EL (cell line): Measurements from ENCODE around the gene NFAM1.
A peak's percentile ranks its signal among the peaks of the same experiment; 100 is the strongest.

Experiments
- DNase-seq: peaks from one replicate; pipeline ENCODE4 v3.0.0-alpha.2; 2016

Gene NFAM1, protein sequence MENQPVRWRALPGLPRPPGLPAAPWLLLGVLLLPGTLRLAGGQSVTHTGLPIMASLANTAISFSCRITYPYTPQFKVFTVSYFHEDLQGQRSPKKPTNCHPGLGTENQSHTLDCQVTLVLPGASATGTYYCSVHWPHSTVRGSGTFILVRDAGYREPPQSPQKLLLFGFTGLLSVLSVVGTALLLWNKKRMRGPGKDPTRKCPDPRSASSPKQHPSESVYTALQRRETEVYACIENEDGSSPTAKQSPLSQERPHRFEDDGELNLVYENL

DNA sequence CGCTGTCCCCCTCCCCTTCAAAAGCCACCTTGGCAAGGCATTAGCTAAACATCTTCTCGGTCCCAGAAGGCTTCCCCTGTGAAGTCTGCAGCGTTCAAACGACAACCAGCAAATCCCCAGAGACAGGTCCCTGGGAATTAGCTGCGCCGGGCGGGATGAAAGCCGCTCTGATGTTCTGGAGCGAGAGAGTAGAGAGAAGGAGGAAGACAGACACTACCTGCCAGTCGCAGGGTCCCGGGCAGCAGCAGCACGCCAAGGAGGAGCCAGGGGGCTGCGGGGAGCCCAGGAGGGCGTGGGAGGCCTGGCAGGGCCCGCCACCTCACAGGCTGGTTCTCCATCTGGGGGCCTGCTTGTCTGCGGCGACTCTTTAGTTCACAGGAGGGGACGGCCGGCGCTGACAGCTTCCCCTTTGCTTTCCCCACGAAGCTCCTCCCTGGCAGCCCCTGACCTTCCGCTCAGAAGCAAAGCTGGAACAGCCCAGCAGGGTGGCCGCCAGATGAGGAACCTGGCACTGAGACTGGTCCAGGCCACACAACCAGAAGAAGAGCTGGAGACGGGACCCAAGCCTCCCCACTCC, at the start of gene NFAM1:
Gene NFAM1 (minus strand): TSS at position 384 of the 577 bp plus-strand sequence. CDS start 46 bp downstream, at position 338.
- DNase-seq, result no peak

DNA sequence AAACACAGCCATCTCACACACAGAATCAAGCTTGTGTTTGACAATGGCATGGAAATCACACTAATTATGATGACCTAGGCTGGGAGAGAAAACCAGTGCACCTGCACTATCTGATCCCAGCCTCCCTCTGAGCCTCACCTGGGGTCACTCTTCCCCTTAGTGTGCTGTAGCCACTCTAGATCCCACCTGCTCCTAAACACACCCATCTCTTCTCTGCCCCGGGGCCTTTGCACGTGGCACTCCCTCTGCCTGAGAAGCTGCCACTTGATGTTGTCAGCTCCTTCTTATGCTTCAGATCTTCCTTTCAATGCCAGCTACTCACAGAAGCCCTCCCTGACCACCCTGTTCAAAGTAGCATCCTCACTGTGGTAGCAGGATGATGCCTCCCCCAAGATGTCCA, 42.9 kb upstream of the NFAM1 start:
- no peak for DNase-seq

DNA sequence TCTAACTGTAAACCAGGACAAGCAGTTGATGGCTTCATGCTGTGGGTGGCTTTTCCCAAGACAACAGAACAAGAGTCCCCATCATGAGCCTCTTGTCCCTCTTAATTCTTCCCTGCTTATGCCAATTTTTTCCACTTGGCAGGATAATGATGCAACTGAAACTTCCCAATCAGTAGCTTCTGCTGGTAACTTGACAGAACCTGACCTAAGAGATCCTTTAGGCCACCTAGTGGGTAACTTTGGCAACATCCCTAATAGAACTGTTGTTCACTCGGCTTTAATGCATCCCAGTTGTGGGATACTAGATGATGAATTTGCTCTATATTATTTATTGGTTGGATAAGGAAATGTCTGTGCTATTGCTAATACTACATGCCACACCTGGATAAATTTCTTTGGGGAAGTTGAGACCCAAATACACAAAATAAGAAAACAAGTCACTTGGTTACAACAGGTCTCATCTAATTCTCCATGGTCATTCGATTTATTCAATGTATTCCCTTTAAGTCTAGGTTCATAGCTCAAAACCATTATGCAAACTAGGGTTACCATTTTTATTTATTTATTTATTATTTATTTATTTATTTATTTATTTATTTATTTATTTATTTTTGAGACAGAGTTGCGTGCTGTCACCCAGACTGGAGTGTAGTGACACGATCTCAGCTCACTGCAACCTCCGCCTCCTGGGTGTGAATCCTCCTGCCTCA, 41.4 kb upstream of the NFAM1 start:
- DNase-seq, result peak; percentile 66

DNA sequence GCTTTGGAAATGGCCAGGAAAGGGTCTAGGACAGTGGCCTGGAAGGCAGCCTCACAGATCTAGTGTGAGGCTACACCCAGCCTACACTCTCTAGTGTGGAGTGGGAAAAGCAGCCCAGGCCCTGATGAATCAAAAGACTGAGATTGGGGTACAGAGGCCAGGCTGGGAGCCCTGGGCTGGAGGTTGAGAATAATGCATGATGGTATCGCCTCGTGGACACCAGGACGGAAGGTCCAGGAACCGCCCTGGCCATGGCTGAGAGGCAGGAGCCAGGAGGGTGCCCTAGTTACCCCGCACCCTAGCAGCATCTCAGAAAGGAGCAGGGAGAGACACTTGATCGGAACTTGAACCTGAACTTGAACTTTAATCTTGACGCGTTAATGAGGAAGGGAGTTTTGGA, 40.5 kb upstream of the NFAM1 start:
- no peak for DNase-seq

DNA sequence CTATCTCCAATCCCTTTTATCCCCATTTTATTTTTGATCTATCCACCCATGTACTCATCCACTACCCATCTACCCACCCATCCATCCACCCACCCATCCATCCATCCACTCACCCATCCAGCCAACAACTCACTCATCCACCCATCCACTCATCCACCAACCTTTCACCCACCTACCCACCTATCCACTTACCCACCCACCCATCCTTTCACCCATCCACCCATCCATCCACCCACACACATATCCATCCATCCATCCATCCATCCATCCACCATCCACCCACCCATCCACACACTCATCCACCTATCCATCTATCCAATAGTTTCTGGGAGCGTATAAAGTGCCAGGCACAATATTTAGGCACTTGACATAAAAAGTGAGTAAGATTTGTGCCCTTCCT, 39.2 kb upstream of the NFAM1 start:
- no peak for DNase-seq

DNA sequence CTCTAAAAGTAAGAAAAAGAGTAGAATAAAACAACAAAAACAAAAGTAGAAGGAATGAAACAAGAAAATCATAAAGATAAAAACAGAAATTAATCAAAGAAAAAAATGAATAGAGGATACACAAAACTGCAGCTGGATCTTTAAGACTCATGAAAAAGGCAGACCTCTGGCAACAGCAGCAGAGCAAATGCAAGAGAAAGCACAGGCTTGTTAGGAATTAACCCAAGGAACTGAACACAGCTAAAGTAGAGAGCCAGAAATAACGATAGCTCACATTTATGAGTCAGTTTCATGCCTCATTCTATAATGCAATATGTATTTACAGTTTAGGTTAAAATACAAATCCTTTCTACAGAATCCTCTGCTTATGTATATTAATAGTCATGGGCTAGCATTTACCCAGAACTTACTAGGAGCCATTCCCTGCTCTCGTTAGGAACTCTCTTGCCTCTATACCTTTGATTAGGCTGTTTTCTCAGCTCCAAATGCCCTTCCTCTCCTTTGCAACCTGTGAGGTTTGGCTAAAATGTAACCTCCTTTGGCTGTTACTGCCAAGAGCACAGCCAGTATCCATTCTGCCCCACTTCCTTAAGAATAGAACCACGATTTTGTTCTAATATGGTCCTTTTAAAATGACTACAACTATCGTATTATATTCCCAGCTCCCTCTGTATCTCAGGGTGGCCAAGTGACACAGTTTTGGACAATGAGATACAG, 38.3 kb upstream of the NFAM1 start:
- DNase-seq, result no peak

DNA sequence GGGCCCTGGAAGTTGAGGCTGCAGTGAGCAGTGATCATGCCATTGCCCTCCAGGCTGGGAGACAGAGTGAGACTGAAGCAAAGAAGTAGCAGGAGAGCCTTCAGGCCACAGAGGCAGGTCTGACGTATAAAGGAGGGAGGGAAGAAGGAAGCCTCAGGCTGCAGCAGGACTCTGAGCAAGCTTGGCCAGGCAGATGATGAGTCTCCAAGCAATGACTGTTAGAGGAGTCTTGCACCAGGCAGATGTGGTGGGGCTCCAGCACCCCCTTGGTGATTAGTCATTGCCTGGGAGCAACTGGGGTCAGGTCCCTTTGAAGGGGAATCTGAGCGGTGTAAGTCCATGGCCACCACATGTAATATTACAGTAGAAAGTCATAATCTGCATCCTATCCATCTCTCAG, 36.6 kb upstream of the NFAM1 start:
- DNase-seq, result peak; percentile 77

DNA sequence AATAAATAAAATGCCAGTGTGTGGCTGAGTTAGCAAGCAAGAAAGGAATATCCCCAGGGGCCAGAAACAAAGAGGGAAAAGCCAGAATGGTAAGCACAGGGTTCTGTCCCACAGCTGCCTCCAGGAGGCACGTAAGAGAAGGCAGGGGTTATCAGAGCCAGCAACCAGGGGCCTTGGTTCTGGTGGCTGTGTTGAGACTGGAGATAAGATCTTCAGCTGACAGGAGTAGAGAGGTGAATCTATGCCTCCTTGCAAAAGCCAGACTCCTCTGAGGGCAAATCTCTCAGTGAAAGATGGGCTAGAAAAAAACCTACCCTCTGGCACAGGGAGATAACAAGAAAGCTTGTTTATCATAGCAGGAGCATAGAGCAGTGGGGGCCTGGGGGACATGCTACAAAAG, 29.8 kb upstream of the NFAM1 start:
- no peak for DNase-seq

DNA sequence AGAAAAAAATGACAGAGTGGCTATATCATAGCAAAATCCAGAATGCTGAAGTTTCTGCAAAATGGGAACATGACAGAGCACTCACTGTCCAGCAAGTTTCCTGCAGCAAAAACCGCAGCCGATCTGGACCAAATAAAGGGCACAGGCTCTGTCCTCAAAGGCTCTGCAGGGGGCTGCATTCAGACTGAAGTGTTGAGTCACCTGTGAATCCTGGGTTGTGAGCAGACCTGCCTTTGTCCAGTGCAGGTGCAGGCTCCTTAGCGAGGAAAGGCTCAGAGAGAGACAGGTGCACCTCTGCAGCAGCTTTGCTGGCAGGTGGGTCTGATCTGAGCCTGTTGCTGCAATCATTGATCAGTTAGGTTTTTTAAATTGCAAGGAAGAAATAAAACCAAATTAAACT, 29.3 kb upstream of the NFAM1 start:
- DNase-seq, result no peak

DNA sequence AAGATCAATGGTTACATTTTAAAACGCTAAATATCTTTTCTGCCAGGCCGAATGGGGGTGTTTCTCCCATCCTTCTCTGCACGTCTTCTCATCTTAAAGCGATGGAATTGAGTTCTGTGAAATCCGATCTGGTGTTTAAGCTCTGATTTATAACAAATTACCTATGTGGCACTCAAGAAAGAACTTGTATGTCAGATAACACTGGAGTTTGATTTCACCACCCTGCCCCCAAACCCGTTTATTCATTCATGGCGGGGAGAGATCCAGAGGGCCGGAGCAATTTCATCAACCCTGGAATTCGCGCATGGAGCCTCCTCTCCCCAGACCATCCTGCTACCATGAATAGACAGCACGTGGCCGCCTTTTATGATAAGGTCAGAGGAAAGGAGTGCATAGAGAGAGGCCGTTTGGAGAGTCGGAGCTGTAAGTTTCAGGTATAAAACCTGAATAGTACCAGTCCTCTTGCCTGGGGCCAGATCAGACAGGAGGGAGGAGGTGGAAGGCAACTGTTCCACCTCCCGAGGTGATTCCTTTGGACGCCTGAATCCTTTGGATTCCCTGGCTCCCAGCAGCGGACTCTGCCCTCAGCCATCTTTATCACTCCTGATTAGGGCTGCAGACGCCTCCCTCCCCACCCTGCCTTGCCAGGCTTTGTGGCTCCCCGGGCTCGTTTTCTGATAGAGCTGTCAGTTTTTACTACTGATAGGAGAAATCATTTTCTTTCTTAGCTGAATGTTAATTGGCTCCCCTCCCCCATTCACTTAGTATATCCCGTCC, 27.3 kb upstream of the NFAM1 start:
- no peak for DNase-seq

DNA sequence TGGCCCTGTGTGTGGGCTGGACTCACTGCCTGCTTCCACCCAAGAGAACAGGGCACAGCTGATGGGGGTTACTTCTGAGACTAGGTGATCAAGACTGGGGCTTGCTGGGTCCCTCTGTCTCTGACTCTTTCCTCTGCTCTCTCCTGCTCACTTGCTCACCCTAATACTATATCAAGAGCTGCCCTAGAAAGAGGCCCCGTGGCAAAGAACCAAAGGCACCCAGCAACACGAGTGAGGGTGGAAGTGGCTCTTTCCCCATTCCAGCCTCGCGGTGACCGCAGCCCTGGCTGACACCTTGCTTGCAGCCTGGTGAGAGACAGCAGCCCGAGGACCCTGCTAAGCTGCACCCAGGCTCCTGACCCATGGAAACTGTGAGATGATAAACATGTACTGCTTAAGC, 20.7 kb upstream of the NFAM1 start:
- no peak for DNase-seq

DNA sequence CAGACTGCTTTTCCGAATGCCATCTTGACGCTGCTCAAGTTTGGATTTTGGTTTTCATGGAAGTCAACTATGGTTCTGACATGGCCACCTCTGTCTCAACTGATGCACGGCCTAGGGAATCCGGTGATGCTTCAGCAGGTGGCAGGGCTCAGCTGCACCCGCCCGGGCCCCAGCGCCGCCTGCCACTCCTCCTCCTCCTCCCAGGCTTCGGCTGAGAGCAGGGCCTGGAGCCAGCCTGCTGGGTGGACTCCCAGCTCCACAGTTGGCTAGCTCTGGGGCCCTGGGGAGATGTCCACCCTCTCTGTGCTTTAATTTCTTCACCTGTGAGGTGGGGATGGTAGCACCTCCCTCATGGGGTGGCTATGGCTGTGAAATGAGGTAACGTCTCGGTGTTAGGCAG, 20.3 kb upstream of the NFAM1 start:
- no peak for DNase-seq

DNA sequence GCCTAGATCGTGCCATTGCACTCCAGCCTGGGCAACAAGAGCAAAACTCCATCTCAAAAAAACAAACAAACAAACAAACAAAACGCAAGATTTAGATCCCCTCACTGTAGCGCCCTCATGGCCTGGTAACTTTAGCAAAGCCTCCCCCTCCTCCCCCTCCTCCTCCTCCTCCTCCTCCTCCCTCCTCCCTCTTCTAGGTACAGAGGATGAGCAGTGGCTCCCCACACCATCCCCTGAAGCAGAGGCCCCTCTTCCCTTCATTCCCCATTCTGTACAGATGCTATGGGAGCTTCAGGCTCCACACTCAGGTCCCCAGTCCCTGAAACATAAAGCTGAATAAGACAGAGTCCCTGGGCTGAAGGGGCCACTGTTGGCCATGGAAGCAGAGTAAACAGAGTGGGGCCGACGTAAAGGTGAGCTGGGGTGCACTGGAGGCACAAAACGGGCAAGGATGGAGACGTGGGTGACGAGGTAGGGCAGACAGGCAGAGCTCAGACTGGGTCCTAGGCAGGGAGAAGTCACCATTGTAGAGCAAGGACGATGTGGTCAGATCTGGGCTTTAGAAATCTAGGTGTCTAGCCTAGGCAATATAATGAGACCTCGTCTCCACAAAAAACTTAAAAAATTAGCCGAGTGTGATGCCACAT, 19.4 kb upstream of the NFAM1 start:
- DNase-seq, result no peak

DNA sequence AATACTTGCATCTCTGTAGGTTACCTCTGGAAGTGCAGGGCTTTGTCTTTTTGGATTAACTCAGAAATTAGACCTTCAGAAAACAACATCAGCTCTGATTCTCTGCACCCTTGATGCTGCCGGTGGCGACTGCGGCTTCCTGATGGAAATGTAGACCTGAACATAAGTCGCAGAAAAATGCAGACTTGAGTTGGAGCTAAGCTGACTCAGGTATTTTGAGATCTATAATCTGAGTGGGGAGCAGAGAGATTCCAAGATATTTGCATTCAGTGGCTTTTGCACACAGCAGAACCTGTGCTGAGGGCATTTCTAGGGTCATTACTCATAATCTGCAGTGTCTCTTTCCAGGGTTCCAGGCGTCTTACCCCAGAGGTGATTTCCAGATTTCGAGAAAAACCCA, 18.7 kb upstream of the NFAM1 start:
- DNase-seq, result no peak

DNA sequence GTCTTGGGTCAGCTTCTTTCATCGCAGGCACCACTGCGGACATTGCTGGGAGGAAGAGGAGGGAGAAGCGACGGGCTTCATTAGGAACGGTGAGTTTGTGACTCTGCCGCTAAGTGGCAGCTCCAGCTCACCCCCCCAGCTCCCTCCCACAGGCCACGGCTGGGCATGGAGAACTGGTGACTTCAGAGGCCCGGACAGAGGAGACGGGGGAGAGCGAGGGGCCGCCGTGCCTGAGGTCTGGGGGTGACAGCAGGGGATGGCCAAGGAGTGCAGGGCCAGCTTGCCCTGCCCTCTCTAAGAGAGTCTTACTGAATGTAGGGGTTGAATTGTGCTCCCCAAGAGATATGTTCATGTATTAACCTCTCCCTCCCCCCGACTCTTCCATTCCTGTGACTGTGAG, 13.9 kb upstream of the NFAM1 start:
- no peak for DNase-seq

DNA sequence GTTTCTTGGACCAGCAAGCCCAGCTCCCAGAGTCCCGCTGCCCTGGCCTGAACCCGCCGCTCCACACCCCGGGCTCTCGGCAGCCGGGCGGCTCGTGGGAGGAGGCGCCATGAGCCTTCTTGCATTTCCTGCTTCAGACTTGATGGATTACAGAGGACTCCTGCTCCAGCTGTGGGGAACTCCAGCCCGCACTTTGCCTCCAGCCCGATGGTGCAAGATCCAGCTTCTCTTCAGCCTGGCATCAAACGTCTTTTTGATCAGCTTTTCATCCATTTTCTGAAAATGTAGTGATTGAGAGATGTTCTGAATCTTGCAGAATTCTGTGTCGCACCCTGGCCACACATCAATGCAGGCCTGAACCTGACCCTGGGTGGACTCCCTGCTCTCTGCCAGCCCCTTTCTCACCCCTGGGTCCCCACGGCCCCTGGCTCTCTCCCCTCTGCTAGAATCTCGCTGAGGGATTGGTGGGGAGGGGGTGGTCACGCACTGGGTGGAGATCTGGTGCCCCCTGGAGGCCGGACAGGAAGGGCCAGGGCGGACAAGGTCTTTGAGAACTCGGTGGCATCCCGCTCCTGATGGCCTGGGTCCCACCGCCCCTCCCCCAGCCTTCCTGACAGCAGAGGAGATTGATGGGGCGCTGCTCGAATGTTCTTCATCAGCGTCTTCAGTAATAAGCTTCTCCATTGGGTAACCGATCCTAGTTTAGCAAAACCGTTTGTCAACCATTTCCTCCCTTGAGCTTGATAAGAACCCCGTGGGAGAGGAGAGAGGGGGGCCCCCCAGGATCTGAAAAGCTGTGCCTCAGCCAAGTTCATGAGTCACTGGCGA, 12.1 kb upstream of the NFAM1 start:
- DNase-seq, result peak; percentile 88

DNA sequence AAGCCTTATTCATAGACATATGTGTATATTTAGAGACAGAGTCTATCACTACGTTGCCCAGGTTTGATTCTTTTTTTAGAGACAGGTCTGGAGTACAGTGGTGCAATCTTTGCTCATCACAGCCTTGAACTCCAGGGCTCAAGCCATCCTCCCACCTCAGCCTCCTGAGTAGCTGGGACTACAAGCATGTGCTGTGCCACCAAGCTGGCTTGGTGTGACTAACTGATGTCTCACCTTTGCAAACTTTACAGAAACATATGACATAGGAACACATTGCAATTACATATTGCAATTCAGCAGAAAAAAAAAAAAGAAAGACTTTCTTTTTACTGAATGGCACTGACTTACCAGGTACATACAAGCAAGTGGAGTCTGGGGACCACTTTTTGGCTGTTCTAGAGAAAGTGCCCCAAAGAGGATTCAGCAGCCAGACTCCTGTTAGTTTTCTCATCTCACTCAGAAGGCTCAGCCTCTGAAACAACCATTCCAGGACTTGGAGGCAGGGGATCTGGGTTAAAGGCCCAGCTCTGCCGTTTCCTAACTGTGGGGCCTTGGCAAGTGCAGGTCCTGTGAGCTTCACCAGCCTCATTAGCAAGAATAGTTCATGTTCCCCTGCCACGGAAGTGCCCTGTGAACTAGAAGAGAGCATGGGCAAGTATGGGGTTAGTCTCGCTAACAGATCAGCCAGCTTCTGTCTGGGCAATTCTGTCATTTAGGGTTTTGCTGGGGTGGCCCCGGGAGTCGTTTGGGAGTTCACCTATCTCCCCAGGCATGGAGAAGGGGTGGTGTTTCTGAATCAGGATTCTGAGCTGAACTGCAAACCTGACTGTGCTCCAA, 11.3 kb upstream of the NFAM1 start:
- DNase-seq, result no peak

DNA sequence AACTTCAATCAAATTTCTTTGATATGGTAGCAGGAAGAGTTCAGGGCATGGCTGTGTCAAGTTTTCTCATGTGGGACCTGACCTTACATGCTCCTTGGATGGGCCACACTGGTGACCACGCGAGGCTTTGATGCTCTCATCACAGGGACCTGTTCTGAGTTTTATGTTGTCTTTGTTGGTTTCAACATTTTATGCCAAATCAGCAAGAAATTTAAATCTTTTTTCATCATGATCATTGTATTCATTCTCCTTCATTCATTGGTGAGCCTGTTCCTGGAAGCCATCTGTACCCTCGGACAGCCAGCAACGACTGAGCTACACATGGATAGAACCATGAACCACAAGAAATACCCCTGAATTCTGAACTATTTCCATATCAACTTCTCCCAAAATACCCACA, 10.5 kb upstream of the NFAM1 start:
- DNase-seq, result no peak

DNA sequence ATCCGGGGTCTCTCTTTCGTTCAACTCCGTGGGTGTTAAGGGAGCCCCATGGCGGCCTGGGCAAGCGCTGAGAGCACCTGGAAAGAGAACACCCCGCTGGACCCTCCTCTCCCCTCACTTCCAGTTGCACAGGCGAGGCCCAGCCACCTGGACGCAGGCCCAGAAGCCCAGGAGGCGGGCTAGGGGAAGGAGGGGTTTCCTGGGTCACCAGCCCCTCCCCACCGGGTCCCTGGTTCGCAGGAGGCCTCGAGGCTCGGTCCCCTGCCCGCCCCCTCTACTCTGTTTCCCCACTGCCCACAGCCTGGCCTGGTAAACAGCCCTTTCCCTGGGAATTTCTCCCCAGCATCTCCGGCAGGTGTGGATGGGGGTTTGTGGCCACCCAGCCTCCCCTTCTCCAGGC, 8.5 kb upstream of the NFAM1 start:
- DNase-seq, result no peak

DNA sequence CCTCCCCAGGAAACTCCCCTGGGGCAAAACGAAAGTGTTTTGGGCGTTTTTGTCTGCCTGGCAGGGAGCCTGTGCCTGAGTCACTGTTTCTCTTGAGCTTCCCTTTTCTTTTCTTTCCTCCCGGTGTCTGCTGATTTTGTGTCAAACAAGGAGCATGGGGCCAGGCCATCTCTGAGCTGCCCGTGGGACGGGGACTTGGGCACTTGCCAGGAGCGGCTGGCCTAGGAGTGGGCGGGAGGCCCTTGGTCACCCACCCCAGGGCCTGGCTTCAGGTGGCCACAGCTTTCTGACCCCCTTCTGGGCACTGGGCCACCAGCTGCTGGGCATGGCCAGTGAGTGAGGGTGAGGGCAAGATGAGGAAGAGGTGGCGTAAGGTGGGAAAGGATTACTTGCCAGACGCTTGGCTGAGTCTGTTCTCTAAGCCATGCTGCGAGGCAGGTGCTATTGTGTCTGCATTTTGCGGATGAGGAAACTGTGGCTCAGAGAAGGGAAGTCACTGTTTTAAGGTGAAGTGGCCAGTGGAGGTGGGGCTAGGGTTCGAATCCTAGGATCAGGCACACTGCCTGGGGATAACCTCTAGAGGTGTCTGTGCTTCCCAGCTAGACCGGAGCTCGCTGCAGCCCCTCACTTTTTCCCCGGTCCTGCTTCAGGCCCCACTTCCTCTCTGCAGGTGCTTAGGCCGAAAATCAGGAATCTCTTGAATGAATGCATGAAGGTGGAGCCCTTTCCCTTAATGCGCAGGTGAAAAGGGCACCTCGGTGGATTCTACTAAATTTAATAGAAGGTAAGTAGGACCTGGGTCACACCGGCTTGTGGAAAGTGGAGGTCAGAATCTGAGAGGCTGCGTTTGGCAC, 7.8 kb upstream of the NFAM1 start:
- DNase-seq, result peak; percentile 26
